PC-3 (cell line): ENCODE results near the gene DECR2. TPM values are rescaled to one million over a fixed set of nuclear protein-coding genes. Genes with fewer than 3 reads are reported as not detected.
A peak's percentile ranks its signal among the peaks of the same experiment; 100 is the strongest.

Source experiments
- ATAC-seq: fragments of 200-7000 bp; cut with Tn5 transposase; 2 replicates; pipeline ENCODE4 v1.9.1; 2020; ENCODE audit warnings: mild to moderate bottlenecking, moderate library complexity
- BruUV-seq: library from RNA; stranded (reverse); fragments of 400-500 nt; replicated peaks from 2 replicates; lab custom pipeline; 2021; lab: Mats Ljungman, UMichigan
- CTCF ChIA-PET: fragments of 300-600 bp; sonication (Branson Sonifier 250); formaldehyde crosslinking; loops from one replicate; lab custom pipeline; 2022; ENCODE audit warnings: antibody characterized with exemption; lab: Charles Lee
- POLR2A ChIA-PET: fragments of 300-600 bp; sonication (Branson Sonifier 250); formaldehyde crosslinking; loops from one replicate; lab custom pipeline; 2022; ENCODE audit warnings: antibody characterized with exemption; ENCODE audit not compliant: unreplicated experiment; lab: Charles Lee
- DNase-seq: peaks from one replicate; pipeline ENCODE4 v3.0.0-alpha.2; 2015
- H2AFZ ChIP-seq: fragments of 300-600 bp; sonication (generic); 2 replicates; pipeline ENCODE4 v1.6.0; 2016; ENCODE audit warnings: antibody characterized with exemption, low read length
- H3F3A ChIP-seq: fragments of 300-600 bp; sonication (generic); one replicate; pipeline ENCODE4 v1.6.0; 2017; ENCODE audit warnings: antibody characterized with exemption, low read length, control low read depth, mild to moderate bottlenecking; ENCODE audit not compliant: unreplicated experiment
- H3K27ac ChIP-seq: fragments of 300-600 bp; sonication (generic); 2 replicates; pipeline ENCODE4 v1.5.1; 2016; ENCODE audit warnings: mild to moderate bottlenecking, low read length
- H3K27me3 ChIP-seq: fragments of 300-600 bp; sonication (generic); 2 replicates; pipeline ENCODE4 v1.6.1; 2016; ENCODE audit warnings: low read length, mixed read lengths
- H3K36me3 ChIP-seq: fragments of 300-600 bp; sonication (generic); 2 replicates; pipeline ENCODE4 v1.6.1; 2016; ENCODE audit warnings: low read depth, mixed run types, low read length, mixed read lengths
- H3K4me1 ChIP-seq: fragments of 300-600 bp; sonication (generic); 2 replicates; pipeline ENCODE4 v1.5.1; 2016; ENCODE audit warnings: low read length; ENCODE audit not compliant: insufficient read depth
- H3K4me2 ChIP-seq: fragments of 300-600 bp; sonication (generic); 2 replicates; pipeline ENCODE4 v1.6.0; 2016; ENCODE audit warnings: low read length
- H3K4me3 ChIP-seq: fragments of 300-600 bp; sonication (generic); 2 replicates; pipeline ENCODE4 v1.5.1; 2016; ENCODE audit warnings: mild to moderate bottlenecking, low read length, mixed read lengths
- H3K79me2 ChIP-seq: fragments of 300-600 bp; sonication (generic); 2 replicates; pipeline ENCODE4 v1.6.1; 2017; ENCODE audit warnings: low read length, mixed read lengths
- H3K9ac ChIP-seq: fragments of 300-600 bp; sonication (generic); 2 replicates; pipeline ENCODE4 v1.6.0; 2016; ENCODE audit warnings: mild to moderate bottlenecking, low read length
- H3K9me2 ChIP-seq: fragments of 300-600 bp; sonication (generic); replicated peaks from 2 replicates; pipeline ENCODE4 v1.6.1; 2016; ENCODE audit warnings: mixed run types, low read length, mixed read lengths
- H3K9me3 ChIP-seq: fragments of 300-600 bp; sonication (generic); 2 replicates; pipeline ENCODE4 v1.6.1; 2016; ENCODE audit warnings: low read length, mixed read lengths
- H4K20me1 ChIP-seq: fragments of 300-600 bp; sonication (generic); 2 replicates; pipeline ENCODE4 v1.6.1; 2016; ENCODE audit warnings: low read length, mixed read lengths
- EZH2 ChIP-seq: fragments of 300-600 bp; sonication (generic); IDR thresholded peaks from one replicate; pipeline ENCODE4 v1.6.1; 2017; ENCODE audit warnings: antibody characterized with exemption, mild to moderate bottlenecking, low read length; ENCODE audit not compliant: unreplicated experiment
- EZH2phosphoT487 ChIP-seq: fragments of 300-600 bp; sonication (generic); IDR thresholded peaks from 2 replicates; pipeline ENCODE4 v1.6.1; 2018; ENCODE audit warnings: mild to moderate bottlenecking, antibody characterized with exemption, low read length, borderline replicate concordance
- intact Hi-C: fragments of 100-400 bp; cut with micrococcal nuclease; formaldehyde crosslinking; loops from 2 replicates; pipeline ENCODE4 v1.9.0; 2023
- total RNA-seq: library from RNA; depleted of rRNA; stranded (reverse); fragments of >200 nt; gene quantifications from 2 replicates; pipeline ENCODE4 v1.2.3, GENCODE V29; 2014
- TF ChIP-seq, protein P1 (sequence below): fragments of 300-600 bp; sonication (generic); conservative IDR thresholded peaks from 2 replicates; pipeline ENCODE4 v1.5.1; 2017; ENCODE audit warnings: antibody characterized with exemption, low read depth, mild to moderate bottlenecking, low read length

The DECR2 gene
- total RNA-seq, 1 experiment from 2014 or later: 19.8 TPM

DNA sequence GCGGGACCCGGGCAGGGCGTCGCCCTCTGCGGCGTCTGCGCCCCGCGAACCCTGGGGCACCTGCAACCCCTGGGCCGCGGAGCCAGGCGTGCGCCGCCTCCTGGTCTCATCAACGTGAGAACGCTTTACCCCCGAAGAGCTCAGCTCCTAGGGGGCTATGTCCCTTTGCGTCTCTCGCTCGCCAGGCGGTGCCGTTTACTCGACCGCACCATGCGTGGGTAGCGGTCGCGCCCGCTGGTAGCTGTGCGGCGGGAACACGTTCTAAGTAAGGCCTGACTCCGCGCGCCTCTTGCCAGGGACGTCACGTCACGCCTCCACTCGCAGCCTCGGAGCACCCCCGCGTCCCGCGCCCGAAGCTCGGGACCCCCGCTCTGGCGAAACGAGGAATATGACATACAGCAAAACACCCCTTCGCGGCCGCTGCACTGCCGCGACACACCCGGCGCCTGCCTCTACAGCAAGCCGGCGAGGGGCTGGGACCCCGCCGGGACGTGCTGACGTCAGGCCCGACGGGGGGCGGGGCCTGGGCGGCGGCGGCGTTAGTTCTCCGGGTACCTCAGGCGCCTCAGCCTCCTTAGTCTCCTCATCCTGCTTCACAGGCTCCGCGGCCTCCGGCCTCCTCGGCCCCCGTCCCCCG, 23.5 kb downstream of the DECR2 start, which contains the start of gene RAB11FIP3:
Gene RAB11FIP3, plus strand, starts transcription at position 568 of the 637 bp plus-strand sequence. CDS start 358 bp downstream, outside the sequence.
- intact Hi-C loops: loop anchor here (2.0 kb wide), 1 partner anchor 22 kb away; no protein-coding TSS in a partner anchor
- TSS peak; percentile 69 for BruUV-seq

DNA sequence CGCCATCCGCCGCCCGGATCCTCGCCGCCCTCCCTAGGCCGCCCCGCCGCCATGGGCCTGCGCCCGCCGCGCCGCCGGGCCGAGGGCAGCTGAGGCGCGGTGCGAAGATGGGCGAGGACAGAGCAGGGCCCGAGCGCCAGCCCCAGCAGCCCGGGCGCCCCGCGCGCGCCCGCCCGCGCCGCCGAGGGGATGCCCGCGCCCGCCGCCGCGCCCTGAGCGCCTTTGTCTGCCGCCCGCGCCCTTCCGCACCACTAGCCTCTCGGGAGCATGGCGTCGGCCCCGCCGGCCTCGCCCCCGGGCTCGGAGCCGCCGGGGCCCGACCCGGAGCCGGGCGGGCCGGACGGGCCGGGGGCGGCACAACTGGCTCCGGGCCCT, 24.0 kb downstream of the DECR2 start:
- H3K9me3 ChIP-seq: no peaks in the 10 kb centered on the region
- H3K9ac ChIP-seq: peak overlapping the region; percentile 50; the same call in 1 of the 2 replicates
- ChIA-PET POLR2A (no interaction called here), CTCF (no interaction called here)
- H3F3A ChIP-seq: no peaks in the 10 kb centered on the region
- peaks cover 23% of the 10 kb centered on the region for H3K4me1 ChIP-seq
- peaks cover 17% of the 10 kb centered on the region for H3K79me2 ChIP-seq
- DNase-seq (no peak), ATAC-seq (peak; percentile 12)
- no peak overlapping the region for H3K27ac ChIP-seq
- no peaks in the 10 kb centered on the region for H3K27me3 ChIP-seq
- BruUV-seq: no TSS peak
- H3K9me2 ChIP-seq: no peaks in the 10 kb centered on the region
- H3K36me3 ChIP-seq: no peaks in the 10 kb centered on the region
- no peak overlapping the region for H3K4me2 ChIP-seq
- peak overlapping the region; percentile 70 for H3K4me3 ChIP-seq
- intact Hi-C loops: loop anchor here (2.0 kb wide), 1 partner anchor 23 kb away; no protein-coding TSS in a partner anchor
- peaks cover 6% of the 10 kb centered on the region; the same call in 1 of the 2 replicates for H4K20me1 ChIP-seq
- TF ChIP-seq EZH2 (no peak), EZH2phosphoT487 (no peak)
- TF ChIP-seq, protein P1, sequence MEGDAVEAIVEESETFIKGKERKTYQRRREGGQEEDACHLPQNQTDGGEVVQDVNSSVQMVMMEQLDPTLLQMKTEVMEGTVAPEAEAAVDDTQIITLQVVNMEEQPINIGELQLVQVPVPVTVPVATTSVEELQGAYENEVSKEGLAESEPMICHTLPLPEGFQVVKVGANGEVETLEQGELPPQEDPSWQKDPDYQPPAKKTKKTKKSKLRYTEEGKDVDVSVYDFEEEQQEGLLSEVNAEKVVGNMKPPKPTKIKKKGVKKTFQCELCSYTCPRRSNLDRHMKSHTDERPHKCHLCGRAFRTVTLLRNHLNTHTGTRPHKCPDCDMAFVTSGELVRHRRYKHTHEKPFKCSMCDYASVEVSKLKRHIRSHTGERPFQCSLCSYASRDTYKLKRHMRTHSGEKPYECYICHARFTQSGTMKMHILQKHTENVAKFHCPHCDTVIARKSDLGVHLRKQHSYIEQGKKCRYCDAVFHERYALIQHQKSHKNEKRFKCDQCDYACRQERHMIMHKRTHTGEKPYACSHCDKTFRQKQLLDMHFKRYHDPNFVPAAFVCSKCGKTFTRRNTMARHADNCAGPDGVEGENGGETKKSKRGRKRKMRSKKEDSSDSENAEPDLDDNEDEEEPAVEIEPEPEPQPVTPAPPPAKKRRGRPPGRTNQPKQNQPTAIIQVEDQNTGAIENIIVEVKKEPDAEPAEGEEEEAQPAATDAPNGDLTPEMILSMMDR: no peak
- H2AFZ ChIP-seq: no peak overlapping the region

More for the DNA sequence above, 23.5 kb downstream of the DECR2 start, which contains the start of gene RAB11FIP3:
- Histone ChIP-seq H3K9me3 (no peaks in the 10 kb centered on the region), H3F3A (no peaks in the 10 kb centered on the region), H3K27ac (no peak within 1 kb of the TSS), H3K9me2 (no peaks in the 10 kb centered on the region), H3K4me2 (peak within 1 kb of the TSS; percentile 98), H2AFZ (peak within 1 kb of the TSS; percentile 97), H3K9ac (peak within 1 kb of the TSS; percentile 50), H3K4me3 (peak within 1 kb of the TSS; percentile 80), H4K20me1 (peaks cover 6% of the 10 kb centered on the region; the same call in 1 of the 2 replicates), H3K79me2 (peaks cover 17% of the 10 kb centered on the region), H3K4me1 (peaks cover 23% of the 10 kb centered on the region), H3K27me3 (no peaks in the 10 kb centered on the region), H3K36me3 (no peaks in the 10 kb centered on the region)
- POLR2A ChIA-PET: no interaction called here
- DNase-seq (peak; percentile 61), ATAC-seq (peak; percentile 71)
- CTCF ChIA-PET: no interaction called here
- TF ChIP-seq, protein P1: peak; percentile 29; the same call in 1 of the 2 replicates
- TF ChIP-seq EZH2phosphoT487: no peak
- TF ChIP-seq EZH2: no peak
